Activated CD8-positive, alpha-beta memory T cell treated with anti-CD3 and anti-CD28 coated beads, Interleukin-2, amount 10 ng/mL, durations not matched to agents 7 days and 5 days (primary cell): Measurements from ENCODE around the gene SPRR5. TPM values are rescaled to one million over a fixed set of nuclear protein-coding genes. Genes with fewer than 3 reads are reported as not detected.

Source experiments
- total RNA-seq, 2 experiments: library from RNA; stranded (reverse); gene quantifications; one replicate each; pipeline ENCODE4 v1.2.3, GENCODE V29; 2021

Gene SPRR5
- total RNA-seq, 2 experiments from 2014 or later: not detected

Other genes with a start within 250 kb of the SPRR5 start
- gene LCE2A, start 248.9 kb upstream of the SPRR5 start, total RNA-seq: not detected
- not detected for gene LCE4A, start 239.0 kb upstream of the SPRR5 start, total RNA-seq
- gene KPRP, start 189.2 kb upstream of the SPRR5 start, total RNA-seq: not detected
- not detected for gene LCE1F, start 172.1 kb upstream of the SPRR5 start, total RNA-seq
- not detected for gene LCE1E, start 160.9 kb upstream of the SPRR5 start, total RNA-seq
- gene LCE1D, start 150.5 kb upstream of the SPRR5 start, total RNA-seq: not detected
- gene LCE1C, start 140.6 kb upstream of the SPRR5 start, total RNA-seq: not detected
- gene LCE1B, start 135.2 kb upstream of the SPRR5 start, total RNA-seq: not detected
- gene LCE1A, start 119.7 kb upstream of the SPRR5 start, total RNA-seq: not detected
- not detected for gene LCE6A, start 104.3 kb upstream of the SPRR5 start, total RNA-seq
- not detected for gene LCE7A, start 87.2 kb upstream of the SPRR5 start, total RNA-seq
- gene SMCP, start 68.9 kb upstream of the SPRR5 start, total RNA-seq: not detected
- not detected for gene IVL, start 38.7 kb upstream of the SPRR5 start, total RNA-seq
- gene SPRR4, start 23.4 kb downstream of the SPRR5 start, total RNA-seq: not detected
- gene SPRR1A, start 36.9 kb downstream of the SPRR5 start, total RNA-seq: not detected
- not detected for gene SPRR3, start 54.5 kb downstream of the SPRR5 start, total RNA-seq
- gene SPRR1B, start 84.0 kb downstream of the SPRR5 start, total RNA-seq: not detected
- gene SPRR2D, start 93.9 kb downstream of the SPRR5 start, total RNA-seq: not detected
- gene SPRR2A, start 110.3 kb downstream of the SPRR5 start, total RNA-seq: not detected
- gene SPRR2B, start 124.4 kb downstream of the SPRR5 start, total RNA-seq: not detected
- not detected for gene SPRR2E, start 147.3 kb downstream of the SPRR5 start, total RNA-seq
- not detected for gene SPRR2F, start 166.3 kb downstream of the SPRR5 start, total RNA-seq
- gene SPRR2G, start 203.7 kb downstream of the SPRR5 start, total RNA-seq: not detected